ENCODE data around the gene DCAF4. TPM values are rescaled to one million over a fixed set of nuclear protein-coding genes. Genes with fewer than 3 reads are reported as not detected.

Gene DCAF4
- 28.4 to 33.4 TPM (median 31.7 TPM) in 5 replicates for total RNA-seq (2022; extraction: Qiagen RNA extraction)

GRCh38 chr14:72926292-72927028 lies at the start of gene DCAF4:
Gene DCAF4, plus strand, starts transcription at chr14:72926464. Its CDS starts 11,515 bp downstream, at chr14:72937979.

GRCh38 chr14:72893636-72894322 lies 32.5 kb upstream of the DCAF4 start, which contains the start of gene DPF3:
Gene DPF3, minus strand, starts transcription at chr14:72894101. Its CDS starts 13 bp downstream, at chr14:72894088.

Other genes with a start within 250 kb of the DCAF4 start
- 0.09 to 0.19 TPM (median 0.16 TPM) in 4 of 5 replicates, not detected in the other for gene DPF3, start 32.4 kb upstream of the DCAF4 start, total RNA-seq (2022; extraction: Qiagen RNA extraction)
- 8.8 to 10.5 TPM (median 9.4 TPM) in 5 replicates for gene ZFYVE1, start 100.6 kb downstream of the DCAF4 start, total RNA-seq (2022; extraction: Qiagen RNA extraction)
- gene RBM25, start 132.1 kb downstream of the DCAF4 start, total RNA-seq (2022; extraction: Qiagen RNA extraction), result 51.0 to 65.6 TPM (median 56.4 TPM) in 5 replicates
- gene PSEN1, start 210.0 kb downstream of the DCAF4 start, total RNA-seq (2022; extraction: Qiagen RNA extraction), result 65.9 to 72.8 TPM (median 66.7 TPM) in 5 replicates

Data from A549 treated with dexamethasone at 1 μM for 4 hours (cell line).